G401.6 (cell line): ENCODE results near the gene BRWD1.
"Not testable (repeated sequence)": the region's sequence is repeated elsewhere in the genome, so short reads cannot be mapped to it uniquely, and the experiment has no call there.

ENCODE experiments used
- FAIRE-seq: peaks from 2 replicates; lab custom pipeline; 2012; peaks lifted over from hg19 to GRCh38; lab: Jason Lieb, UNC

Gene BRWD1

DNA sequence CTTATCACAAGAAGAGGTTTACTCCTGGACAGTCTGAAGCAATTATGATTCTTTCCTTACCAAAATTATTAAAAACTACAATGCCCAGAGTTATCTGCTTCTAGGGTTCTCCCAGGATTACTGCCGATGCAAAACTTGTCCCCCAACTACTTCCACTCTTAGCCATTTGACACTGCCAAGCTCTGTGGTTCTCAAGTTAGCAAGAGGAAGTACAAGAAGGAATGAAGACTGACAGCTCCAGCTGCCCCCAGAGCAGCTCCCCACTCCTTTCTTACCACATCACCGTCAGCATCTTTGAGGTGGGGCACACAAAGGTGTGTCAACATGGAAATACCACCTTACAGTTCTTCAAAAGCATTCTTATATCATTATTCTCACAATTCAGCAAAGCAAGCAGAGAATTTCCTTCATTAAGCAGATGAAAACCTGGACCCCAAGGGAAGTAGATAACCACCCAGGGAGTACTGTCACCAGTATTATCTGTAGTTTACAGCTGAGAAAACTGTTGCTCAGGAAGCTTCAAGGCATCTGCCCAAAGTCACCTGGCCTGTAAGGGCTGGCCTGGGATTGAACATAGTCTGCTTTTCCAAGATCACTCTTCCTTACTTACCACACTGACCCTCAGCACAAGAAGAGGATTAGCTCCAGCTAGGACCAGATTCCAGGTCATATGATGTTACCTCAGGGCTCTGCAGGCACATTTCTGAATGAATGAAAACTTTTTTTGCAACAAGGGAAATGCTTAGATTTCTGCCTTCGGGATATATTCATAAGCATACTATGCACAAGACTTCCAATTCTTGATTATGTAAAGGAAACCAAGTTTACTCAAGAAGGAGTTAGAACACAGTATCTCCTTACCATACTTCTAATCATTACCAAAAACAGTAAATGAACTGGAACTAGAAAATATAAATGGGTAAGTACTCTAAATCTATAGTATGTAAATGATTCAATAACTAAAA lies 139.4 kb downstream of the BRWD1 start:
- no peak for FAIRE-seq

DNA sequence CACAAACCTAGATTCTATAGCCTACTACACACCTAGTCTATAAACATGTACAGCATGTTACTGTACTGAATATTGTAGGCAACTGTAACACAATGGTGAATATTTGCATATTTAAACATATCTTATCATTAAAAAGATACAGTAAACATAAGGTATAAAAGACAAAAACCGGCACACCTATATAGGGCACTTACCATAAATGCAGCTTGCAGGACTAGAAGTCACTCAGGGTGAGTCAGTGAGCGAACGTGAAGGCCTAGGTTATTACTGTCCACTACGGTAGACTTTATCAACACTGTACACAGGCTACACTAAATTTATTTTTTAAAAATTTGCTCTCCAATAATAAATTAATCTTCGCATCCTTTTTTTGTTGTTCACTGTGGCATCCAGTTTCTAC lies 143.5 kb downstream of the BRWD1 start:
- no peak for FAIRE-seq

DNA sequence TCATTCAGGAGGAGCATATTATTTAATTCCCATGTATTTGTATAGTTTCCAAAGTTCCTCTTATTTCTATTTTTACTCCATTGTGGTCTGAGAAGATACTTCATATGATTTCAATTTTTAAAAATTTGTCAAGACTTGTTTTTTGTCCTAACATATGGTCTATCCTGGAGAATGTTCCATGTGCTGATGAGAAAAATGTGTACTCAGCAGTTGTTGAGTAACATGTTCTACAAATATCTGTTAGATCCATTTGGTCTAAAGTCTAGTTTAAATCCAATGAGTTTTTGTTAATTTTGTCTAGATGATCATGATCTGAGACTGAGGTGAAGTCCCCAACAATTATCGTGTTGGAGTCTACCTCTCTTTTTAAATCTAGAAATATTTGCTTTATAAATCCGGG lies 144.6 kb downstream of the BRWD1 start:
- FAIRE-seq = no peak

DNA sequence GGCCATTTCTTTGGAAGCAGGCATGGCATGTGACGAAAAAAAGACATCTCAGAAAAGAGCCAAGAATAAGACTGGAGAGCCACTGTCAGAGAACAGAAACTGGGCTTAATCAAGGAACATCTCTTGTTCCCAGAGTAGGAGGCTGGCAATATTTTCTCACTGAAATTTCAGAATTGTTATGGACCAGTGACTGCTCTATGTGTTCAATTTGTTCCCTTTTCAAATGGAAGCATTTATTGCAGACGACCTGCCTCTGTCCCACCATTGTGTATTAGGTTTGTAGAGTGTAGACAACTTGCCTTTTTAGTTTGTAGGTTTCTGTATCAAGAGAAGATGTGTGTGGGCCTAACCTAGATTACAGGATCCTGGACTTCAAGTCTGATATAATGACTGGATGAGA lies 148.9 kb downstream of the BRWD1 start:
- no peak for FAIRE-seq

DNA sequence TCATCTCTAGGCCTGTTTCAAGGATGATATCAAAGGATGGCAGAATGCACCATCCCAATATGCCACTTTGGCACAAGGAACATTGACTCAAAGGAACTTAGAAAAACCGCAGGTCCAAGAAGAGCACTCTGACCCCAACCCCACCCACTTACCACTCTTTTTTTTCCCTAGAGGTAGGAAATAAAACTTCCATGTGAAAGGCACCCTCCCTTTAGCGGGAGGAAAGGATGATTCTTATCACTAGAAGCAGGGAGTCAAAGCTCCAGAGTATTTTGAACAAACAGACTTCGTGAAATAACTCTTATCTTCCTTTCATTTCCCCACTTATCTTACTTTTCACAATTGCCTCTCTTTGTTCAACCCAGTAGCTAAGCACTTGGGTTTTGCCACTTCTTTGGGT lies 152.4 kb downstream of the BRWD1 start:
- no peak for FAIRE-seq

DNA sequence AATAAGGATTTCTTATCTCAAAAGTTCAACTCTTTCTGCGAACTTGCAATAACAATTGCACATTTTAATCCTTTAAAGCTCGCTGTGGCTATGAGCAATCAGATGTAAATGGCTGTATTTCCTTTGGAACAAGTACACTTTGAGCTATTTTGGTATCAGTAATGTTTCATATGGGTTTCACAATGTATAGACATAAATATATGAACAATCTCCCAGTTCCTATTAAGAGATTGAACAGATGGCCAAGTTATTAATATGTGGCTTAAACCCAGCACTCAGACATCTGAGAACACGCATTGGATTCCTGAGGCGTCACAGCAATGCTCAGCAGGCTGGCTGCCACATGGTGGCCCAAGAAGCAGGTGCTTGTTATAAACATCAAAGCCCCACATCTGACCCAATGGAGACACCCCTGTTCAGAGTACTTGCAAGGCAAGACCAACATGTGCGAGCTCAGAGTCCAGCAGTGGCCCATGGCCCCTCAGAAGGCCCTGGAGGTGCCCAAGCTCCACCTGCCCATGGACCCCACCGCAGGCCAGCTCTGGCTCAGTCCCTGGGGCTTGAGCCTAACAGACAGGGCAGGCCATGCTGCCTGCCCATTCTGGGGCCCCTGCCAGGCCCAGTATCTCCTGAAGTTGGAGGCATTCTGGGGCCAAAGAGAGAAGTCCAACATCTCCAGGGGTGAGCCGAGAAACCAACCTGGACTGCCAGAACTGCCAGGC lies 153.9 kb downstream of the BRWD1 start:
- no peak for FAIRE-seq

DNA sequence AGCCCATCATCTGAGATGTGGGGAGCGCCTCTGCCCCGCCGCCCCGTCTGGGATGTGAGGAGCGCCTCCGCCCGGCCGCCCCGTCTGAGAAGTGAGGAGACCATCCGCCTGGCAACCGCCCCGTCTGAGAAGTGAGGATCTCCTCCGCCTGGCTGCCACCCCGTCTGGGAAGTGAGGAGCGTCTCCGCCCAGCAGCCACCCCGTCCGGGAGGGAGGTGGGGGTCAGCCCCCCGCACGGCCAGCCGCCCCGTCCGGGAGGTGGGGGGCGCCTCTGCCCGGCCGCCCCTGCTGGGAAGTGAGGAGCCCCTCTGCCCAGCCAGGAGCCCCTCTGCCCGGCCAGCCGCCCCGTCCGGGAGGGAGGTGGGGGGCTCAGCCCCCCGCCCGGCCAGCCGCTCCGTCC lies 156.2 kb downstream of the BRWD1 start:
- not testable (repeated sequence) for FAIRE-seq

DNA sequence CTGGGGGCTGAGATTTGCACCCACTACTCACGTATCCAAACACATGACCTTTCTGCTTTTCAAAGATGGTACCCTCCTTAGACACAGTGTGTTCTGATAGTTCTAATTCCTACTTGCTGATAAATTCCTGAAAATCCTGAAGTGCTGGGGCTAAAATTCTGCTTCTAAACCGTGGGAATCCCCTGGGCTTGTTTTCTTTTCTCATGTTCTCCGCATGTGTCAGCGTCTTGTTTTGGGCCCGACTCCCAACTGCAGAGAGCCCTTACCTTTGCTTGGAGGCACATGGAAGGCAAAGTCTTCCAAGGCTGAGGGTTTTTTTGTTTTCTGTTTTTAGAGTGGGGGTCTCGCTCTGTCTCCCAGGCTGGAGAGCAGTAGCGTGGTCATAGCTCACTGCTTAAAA lies 157.4 kb downstream of the BRWD1 start:
- no peak for FAIRE-seq

DNA sequence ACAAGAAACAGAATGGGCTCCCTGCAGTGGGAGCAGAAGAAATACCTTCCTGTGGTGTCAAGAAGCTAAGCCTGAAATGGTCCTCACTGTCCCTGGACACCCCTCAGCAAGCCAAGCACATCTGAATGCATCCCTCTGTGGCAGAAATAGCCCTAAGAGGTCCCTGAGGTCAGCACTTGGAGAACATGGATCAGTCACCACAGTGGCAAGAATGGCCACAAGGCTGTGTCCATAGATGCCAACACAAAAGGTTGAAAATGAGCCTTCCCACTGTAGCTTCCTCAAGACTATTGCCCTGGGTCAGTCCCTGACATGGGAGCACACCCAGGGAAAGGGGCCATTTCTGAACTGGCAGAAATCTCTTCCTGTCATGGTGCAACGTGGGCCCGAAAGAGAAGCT lies 157.9 kb downstream of the BRWD1 start:
- FAIRE-seq = no peak

DNA sequence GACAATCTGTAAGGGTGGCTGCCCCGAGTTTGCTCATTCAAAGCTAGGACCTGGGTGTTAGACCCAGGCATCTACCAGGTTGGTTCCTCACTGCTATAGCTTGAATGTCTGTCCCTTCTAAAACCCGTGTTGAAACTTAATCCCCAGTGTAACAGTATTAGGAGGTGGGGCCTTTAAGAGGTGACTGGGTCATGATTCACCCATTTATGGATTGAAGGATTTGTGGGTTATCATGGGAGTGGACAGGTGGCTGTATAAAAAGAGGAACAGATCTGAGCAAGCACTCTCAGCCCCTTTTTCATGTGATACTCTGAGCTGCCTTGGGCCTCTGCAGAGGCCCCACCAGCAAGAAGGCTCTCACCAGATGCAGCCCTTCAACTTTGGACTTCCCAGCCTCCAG lies 159.6 kb downstream of the BRWD1 start:
- no peak for FAIRE-seq

DNA sequence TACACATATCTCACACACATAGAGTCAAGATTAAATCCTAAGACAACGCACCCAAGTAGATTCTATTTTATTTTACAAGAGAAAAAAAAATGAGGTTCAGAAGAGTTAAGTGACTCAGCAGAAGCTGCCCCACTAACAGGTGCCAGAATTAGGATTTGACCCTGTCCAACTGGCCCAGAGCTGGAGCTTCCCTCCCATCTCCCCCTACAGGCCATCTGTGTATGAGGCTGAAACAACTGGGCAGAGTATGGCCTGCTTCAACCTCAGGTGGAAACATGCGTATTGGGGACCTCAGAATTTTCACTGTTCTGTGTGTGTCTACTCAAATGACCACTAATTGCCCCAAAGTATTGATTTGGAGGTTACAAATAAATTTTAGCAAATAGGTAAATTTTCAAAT lies 160.1 kb downstream of the BRWD1 start:
- no peak for FAIRE-seq

DNA sequence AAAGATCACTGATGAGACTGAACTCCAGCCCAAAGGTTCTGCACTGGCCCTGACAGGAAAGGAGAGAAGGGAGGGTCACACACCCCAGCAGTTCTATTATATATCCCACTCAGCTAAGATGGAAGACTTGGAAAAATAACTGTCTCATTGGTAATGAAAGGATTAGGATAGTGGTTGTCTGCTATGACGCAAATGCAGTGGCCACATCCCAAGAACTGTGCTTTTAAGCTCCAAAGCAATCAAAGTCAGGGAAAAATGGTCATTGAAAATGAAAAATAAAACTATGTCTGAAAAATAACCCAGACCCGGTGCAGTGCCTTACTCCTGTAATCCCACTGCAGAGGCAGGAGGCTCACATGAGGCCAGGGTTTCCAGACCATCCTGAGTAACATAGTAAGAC lies 161.2 kb downstream of the BRWD1 start:
- no peak for FAIRE-seq

DNA sequence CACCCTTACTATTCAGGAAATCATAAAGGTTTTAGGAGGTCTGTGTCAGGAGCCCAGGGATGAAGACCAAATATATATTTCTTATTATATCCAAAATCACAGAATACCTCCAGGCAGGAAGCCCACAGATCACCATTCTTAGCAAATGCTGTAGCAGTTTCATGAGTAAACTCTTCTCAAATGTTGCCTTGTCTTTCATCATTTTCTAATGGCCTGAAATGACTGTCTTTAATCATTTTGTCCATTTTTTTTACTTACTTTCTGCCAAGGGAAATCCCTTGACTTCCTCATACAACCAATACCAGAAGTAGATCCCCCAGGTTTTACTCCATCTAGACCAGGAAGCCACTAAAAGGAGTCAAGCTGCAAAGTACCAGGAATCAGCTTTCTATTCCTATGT lies 162.6 kb downstream of the BRWD1 start:
- no peak for FAIRE-seq

DNA sequence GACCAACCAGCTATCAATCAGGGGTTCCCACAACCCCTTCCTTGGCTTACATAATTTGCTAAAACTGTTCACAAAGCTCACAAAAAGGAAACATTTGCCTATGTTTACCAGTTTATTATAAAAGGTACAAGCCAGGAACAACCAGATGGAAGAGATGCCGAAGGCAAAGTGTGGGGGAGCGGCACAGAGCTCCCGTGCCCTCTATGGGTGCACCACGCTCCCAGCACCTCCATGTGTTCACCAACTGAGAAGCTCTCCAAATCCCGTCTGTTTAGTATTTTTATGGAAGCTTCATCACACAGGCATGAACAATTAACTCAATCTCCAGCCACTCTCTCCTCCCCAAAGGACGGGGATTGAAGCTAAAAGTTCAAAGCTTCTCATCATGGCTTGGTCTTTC lies 163.1 kb downstream of the BRWD1 start:
- FAIRE-seq = no peak

DNA sequence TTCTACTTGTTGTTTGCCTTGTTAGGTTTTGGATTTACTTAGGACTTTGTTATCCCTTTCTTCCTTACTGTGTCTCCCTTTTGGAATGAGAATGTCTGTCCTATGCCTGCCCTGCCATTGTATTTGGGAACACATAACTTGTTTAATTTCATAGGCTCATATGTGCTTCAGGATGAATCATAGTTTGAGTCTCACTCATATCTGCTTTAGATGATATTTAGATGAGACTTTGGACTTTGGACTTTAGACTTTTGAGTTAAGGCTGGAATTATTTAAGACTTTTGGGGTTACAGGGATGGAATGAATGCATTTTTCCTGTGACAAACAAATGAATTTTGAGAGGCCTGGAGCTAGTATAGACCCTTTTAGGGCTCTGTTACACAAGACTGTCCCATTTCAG lies 163.6 kb downstream of the BRWD1 start:
- FAIRE-seq = no peak

DNA sequence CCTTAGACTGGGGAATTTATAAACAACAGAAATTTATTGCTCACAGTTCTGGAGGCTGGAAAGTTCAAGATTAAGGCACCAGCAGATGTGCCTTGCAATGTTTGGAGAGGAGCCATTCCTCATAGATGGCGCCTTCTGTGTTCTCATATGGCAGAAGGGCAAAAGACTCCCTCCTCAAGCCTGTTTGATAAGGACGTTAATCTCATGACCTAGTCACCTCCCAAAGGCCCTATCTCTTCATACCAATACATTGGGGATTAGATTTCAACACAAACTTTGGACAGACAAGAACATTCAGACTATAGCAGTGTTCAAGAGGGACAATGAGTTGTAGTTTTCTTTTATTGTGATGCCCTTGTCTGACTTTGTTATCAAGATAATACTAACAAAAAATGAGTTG lies 164.5 kb downstream of the BRWD1 start:
- FAIRE-seq = no peak

DNA sequence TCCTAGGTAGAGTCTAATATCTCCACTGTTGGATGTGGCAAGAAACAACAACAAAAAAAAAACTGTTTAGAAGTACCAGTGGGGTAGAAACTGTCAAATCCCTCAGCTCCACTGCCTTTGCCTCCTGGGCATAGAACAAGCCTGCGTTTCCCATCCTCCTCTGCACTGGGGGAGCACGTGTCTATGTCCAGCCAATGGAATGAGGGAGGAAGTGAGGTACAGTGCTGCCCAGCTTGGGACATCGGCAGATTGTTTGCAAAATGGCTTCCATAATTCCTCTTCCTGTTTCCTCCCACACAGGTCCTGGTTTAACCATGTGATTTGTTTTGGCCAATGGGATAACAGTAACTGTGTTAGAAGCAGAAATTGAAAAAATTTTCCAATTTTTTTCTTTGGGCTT lies 169.2 kb downstream of the BRWD1 start:
- FAIRE-seq = no peak

DNA sequence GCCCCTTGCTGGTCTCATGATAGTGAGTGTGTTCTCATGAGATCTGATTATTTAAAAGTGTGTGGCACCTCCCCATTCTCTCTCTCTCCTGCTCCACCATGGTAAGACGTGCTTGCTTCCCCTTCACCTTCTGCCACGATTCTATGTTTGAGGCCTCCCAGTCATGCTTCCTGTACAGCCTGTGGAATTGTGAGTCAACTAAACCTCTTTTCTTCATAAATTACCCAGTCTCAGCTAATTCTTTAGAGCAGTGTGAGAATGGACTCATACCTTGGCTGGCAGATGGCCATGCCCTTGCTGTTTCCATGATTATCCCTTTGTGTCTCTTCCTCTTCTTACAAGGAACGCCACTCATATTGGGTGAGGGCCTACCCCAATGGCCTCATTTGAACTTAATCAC lies 170.5 kb downstream of the BRWD1 start:
- FAIRE-seq = no peak

DNA sequence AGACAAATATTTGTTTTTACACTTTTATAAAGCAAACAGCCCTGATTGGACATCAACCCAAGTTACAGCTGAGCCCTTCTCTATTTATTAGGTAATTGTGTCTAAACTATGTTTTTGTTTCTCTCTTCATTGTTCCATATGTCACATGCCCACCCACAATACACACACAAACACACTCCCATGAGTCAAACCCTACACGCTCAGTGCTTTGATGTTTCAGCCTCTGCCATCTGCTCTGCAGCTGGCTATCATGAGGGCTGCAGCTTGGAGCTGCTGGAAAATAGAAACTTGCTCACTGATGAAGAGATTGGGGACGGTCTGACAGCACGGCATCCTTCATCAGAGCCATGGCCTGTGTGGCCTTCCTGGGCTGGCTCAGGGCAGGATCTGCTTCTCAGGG lies 171.9 kb downstream of the BRWD1 start:
- no peak for FAIRE-seq

DNA sequence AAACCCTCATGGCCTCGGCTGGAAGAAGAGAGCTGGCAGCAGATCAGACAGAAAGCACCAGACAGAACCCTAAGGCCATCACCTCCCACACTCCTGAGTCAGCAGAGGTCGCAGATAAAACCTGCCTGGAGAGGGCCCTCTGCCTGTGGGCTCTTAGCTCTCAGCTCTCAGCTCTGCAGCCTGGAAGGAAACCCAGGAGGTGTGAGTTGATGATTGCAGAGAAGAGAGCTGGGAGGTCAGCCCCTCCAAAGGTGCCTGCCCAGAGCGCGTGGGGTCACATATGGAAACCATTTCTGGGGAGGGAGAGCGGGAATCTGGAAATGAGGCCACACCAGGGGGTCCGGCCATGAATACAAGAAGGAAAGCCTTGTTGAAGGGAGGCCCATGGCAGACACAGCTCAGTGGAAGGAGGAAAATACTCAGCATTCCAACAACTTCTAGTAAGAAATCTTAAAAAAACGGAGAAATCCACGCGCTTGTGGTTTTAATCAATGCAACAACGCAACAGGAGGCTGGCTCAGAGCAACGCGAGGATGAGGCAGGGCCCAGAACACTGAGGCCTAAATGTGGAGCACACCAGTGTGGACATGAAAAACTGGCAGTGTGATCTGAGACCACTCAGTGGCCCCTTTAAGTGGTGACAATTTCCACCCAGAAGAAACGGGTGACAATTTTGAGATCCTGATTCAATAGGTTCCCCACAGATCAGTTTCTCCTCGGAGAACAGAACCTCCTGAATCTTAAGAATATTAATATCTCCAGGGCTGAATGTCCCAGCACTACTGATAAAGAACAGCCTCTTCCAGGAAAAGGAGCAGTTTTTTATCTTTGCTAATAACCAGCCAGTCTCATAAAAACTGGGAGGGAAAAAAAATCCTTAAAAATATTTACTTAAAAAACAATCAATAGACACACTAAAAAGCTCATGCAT lies 175.9 kb downstream of the BRWD1 start:
- FAIRE-seq = no peak

DNA sequence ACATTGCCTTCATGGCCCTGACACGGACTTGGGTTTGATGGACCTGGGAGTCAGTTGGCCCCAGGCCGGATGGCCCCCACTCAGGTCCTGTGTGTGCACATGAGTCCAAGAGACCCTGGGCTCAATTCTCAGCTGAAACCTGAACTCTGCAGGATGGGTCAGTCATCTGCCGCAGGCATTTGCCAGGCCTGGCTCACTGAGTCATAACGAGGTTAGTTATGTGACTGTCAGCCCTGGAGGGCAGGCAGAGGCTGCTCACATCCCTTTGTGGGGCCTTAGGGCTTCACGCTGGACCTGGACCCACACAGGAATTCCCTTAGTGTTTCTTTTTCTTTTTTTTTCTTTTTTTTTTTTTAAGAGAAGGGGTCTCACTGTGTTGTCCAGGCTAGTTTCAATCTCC lies 176.7 kb downstream of the BRWD1 start:
- no peak for FAIRE-seq

DNA sequence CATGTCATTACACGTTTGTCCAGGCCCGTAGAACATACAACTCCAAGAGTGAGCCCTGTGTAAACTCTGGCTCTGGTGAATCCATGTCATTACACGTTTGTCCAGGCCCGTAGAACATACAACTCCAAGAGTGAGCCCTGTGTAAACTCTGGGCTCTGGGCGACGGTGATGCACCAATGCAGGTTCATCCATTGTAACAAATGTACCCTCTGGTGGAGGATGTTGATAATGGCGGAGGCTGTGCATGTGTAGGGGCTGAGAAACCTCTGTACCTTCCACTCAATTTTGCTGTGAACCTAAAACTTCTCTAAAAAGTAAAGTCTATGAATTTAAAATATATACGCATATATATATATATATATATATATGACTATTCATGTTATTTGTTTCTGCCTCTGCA lies 177.3 kb downstream of the BRWD1 start:
- not testable (repeated sequence) for FAIRE-seq
